ENCODE measurements around the gene MAP3K14.

MAP3K14 gene

DNA sequence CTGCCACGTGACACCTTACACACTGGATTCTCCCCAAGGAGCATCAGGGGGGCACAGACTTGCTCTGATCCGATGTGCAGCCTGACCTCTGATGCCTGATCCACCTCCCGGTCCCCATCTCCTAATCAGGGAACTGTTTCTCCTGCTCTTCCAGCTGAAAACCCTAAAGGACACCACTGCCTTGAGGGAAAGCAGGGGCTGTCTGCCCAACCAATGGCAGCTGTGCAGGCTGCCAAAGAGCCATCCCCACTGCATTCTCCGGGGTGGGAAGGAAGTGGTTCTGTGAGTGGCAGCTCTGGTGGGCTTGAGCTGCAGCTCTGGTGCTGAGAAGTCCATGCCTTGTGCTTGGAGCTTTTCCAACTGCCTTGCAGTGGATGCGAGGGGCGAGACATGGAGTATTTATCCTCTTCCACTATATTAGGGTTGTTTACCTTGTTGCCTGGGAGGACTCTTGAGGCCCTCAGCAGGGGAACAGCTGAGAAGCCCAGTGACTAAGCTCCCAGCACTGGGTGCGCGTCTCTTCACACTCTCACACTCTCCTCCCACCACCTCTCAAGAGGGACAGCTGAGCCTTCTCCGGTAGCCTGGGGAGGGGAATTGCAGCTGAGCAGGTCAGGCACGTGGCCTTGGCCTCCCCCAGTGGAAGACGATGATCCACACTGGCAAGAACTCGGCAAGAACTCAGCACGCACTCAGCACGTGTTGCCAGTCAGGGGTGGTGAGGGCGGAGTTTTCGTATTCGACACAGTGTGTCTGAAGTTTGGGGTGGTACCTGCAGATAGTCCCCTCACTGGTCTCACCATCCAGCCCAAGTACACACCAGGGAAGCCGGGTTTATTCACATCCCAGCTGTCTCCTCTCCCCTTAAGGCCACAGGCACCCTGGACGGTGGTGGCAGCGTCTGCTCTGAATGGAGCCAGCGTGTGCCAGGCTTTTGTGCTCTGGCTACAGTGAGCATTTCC is 33.9 kb downstream of the MAP3K14 start:
- Mint-ChIP-seq H3K9me3 (no peaks in the 10 kb centered on the region), H3K4me1 (peaks cover 8% of the 10 kb centered on the region), H3K27me3 (no peaks in the 10 kb centered on the region), H3K36me3 (peaks cover 41% of the 10 kb centered on the region), H3K4me3 (no peak overlapping the region), H3K27ac (no peak overlapping the region)
- no peak for DNase-seq
- CTCF ChIA-PET = interaction anchor here (0.9 to 3.4 kb wide), 8 partner anchors 12 to 147 kb away, joined by 3 to 18 read pairs (median 4); partner anchors contain the start of genes ACBD4 and MAP3K14

DNA sequence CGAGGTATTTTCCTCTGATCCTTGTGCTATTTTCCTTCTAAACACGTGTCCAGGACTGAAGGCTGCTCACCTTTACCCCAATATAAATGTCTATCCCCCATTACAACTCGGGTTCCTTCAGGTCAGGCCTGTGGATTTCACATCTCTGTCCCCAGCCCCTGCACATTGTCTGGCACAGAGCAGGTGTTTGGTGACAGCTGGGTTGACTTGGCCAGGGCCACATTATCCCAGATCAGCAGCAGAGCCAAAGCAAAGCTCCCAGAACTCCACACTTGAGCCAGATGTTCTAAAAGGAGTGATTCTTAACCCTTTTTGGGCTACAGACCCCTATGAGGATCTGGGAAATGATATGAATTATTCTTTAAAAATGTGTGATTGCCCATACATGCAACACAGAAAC is 36.9 kb downstream of the MAP3K14 start:
- H3K4me1 Mint-ChIP-seq = peaks cover 16% of the 10 kb centered on the region
- H3K9me3 Mint-ChIP-seq = no peaks in the 10 kb centered on the region
- no peak overlapping the region for H3K27ac Mint-ChIP-seq
- no peak for DNase-seq
- peaks cover 31% of the 10 kb centered on the region for H3K36me3 Mint-ChIP-seq
- CTCF ChIA-PET = interaction anchor here (1.9 kb wide), 1 partner anchor 108 kb away, joined by 5 read pairs; no protein-coding TSS in a partner anchor
- H3K27me3 Mint-ChIP-seq = no peaks in the 10 kb centered on the region
- H3K4me3 Mint-ChIP-seq = no peak overlapping the region

DNA sequence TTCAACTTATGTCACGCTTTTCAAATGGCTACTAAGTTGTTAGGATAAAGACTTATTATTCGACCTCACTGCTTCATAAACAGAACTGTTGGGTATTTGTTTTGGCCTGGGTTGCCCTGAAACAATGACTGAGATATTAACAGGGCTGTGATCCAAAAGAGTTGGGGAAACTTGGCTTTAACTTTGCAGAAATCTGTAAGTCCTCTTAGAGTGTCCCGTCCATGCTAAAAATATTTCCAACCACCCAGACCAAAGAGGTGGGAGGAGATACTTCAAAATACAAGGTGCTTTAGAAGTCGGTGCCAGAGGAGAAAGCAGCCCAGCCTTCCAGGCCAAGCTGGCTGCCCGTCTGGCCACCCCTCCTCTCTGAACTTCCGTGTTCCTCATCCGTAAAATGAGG is 38.8 kb downstream of the MAP3K14 start:
- Mint-ChIP-seq H3K27ac (no peak overlapping the region), H3K27me3 (no peaks in the 10 kb centered on the region), H3K9me3 (no peaks in the 10 kb centered on the region), H3K4me1 (peaks cover 16% of the 10 kb centered on the region), H3K36me3 (peaks cover 23% of the 10 kb centered on the region), H3K4me3 (no peak overlapping the region)
- DNase-seq = no peak
- CTCF ChIA-PET = interaction anchor here (0.8 to 4.6 kb wide), 28 partner anchors 11 to 143 kb away, joined by 3 to 116 read pairs (median 4); partner anchors contain the start of genes ACBD4 and MAP3K14

DNA sequence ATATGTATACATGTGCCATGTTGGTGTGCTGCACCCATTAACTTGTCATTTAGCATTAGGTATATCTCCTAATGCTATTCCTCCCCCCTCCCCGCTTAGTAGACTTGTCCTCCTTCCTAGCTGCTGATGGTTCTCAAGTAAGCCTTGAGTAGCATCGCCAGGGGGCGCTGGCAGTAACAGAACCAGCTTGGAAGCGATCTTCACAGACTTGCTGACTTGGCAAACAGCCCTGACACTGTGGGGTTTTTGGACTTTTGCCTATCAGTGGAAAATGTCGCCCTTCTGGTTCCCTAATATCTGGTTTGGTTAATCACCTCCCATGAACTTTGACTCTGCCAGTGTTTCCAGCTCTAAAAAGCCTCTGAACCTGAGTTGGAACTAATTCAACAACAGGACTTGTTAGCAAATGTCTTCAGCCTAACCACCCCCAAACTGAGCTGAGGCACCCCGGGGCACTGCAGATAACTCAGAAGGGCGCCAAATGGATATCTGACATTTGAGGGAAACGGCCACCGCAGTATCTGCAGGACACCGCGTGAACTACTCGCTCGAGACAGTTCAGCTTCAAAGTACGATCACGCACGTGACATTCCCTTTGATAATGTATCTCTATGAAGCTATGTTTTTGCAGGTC is 39.5 kb downstream of the MAP3K14 start:
- Mint-ChIP-seq H3K9me3 (no peaks in the 10 kb centered on the region), H3K27me3 (no peaks in the 10 kb centered on the region)
- CTCF ChIA-PET = interaction anchor here (0.7 to 4.6 kb wide), 39 partner anchors 10 to 151 kb away, joined by 3 to 116 read pairs (median 4); partner anchors contain the start of genes ACBD4 and MAP3K14

DNA sequence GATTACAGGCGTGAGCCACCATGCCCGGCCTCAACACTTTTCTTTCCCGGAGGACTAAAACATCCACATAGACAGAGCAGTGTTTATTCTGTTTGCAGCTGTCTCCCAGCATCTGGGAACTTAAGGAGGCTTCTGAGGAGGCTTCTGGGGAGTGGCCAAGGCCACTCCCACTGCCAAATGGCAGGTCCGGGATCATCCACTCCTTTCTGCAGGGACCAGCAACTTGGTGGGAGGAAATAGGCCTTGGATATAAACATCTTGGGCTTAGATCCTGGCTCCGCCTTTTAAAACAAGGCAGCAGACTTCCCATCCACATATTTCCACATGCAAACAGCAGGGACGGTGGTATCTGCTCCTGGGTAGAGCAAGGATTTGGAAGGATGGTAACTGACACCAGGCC is 40.8 kb downstream of the MAP3K14 start:
- no peak overlapping the region for H3K27ac Mint-ChIP-seq
- DNase-seq = no peak
- H3K4me3 Mint-ChIP-seq = no peak overlapping the region

More for the DNA sequence above, 39.5 kb downstream of the MAP3K14 start:
- Mint-ChIP-seq H3K4me1 (peaks cover 16% of the 10 kb centered on the region), H3K4me3 (no peak overlapping the region), H3K27ac (no peak overlapping the region), H3K36me3 (peaks cover 23% of the 10 kb centered on the region)
- DNase-seq = peak; percentile 95

DNA sequence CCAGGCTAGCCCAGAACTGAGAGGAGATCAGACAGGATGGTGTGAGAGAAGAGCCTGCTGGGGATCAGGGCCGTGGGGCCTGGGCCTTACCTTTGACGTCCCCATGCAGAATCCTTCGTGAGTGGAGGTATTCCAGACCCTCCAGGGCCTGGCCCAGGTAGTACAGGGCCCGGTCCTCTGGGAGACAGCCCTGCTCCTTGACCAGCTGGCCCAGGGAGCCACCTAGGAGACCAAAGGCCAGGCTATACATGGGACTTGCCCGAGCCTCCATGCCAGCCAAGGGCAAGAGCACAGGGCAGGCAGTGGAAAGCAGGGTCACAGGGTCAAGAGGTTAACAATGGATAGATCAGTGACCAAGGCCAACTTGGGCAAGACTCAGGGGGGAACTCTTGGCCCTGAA is 42.8 kb downstream of the MAP3K14 start:
- Mint-ChIP-seq H3K4me1 (peaks cover 10% of the 10 kb centered on the region), H3K27me3 (no peaks in the 10 kb centered on the region), H3K36me3 (peaks cover 34% of the 10 kb centered on the region), H3K27ac (no peak overlapping the region), H3K9me3 (no peaks in the 10 kb centered on the region), H3K4me3 (no peak overlapping the region)
- no peak for DNase-seq
- CTCF ChIA-PET = interaction anchor here (1.8 to 4.7 kb wide), 2 partner anchors 54 to 120 kb away, joined by 4 to 41 read pairs; no protein-coding TSS in a partner anchor

More for the DNA sequence above, 40.8 kb downstream of the MAP3K14 start:
- H3K36me3 Mint-ChIP-seq = peaks cover 24% of the 10 kb centered on the region
- no peaks in the 10 kb centered on the region for H3K27me3 Mint-ChIP-seq
- no peaks in the 10 kb centered on the region for H3K9me3 Mint-ChIP-seq
- H3K4me1 Mint-ChIP-seq = peaks cover 16% of the 10 kb centered on the region
- CTCF ChIA-PET = interaction anchor here (0.9 to 4.6 kb wide), 15 partner anchors 9 to 122 kb away, joined by 3 to 116 read pairs (median 7); partner anchors contain the start of gene MAP3K14

DNA sequence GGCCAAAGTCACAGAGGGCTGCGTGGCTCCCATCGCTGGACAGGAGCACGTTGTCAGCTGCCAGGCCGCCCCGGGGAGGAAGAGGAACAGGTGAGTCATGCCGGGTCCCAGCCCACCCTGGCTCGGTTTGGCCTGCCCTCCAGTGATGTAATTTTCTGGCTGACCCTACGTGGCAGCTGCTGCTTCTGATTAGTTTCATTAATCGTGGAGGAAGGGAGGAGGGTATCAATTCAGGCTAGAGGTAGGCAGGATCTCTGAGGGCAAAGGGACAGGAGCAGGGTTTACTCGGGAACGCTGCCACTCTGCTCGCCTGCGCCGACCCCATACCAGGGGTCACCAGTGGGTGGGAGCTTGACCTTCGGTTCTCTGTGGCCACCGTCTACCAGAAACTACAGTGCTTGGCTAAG is 43.3 kb downstream of the MAP3K14 start:
- peaks cover 9% of the 10 kb centered on the region for H3K4me1 Mint-ChIP-seq
- no peaks in the 10 kb centered on the region for H3K9me3 Mint-ChIP-seq
- CTCF ChIA-PET = interaction anchor here (4.7 kb wide), 1 partner anchor 54 kb away, joined by 41 read pairs; no protein-coding TSS in a partner anchor
- no peak for DNase-seq
- H3K36me3 Mint-ChIP-seq = peaks cover 35% of the 10 kb centered on the region
- no peak overlapping the region for H3K27ac Mint-ChIP-seq
- H3K4me3 Mint-ChIP-seq = no peak overlapping the region
- H3K27me3 Mint-ChIP-seq = no peaks in the 10 kb centered on the region

DNA sequence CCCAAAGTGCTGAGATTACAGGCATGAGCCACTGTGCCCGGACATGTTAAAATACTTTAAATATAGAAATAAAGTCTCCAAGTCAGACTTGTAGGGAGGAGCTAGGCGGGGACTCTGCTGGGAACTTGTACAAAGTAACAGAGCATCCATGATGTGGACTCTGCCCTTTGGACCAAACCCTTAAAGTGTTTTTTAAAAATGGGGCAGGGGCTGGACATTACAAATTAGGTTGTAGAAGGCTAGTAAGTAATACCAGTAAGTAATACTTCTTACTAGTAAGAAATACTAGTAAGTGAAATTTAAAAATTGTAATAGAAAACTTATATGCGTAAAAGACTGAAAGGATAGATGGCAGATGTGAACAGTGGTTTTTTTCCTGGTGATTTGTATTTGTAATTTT is 45.2 kb downstream of the MAP3K14 start:
- no peak overlapping the region for H3K4me3 Mint-ChIP-seq
- H3K27ac Mint-ChIP-seq = no peak overlapping the region
- no peaks in the 10 kb centered on the region for H3K27me3 Mint-ChIP-seq
- no peak for DNase-seq
- no peaks in the 10 kb centered on the region for H3K9me3 Mint-ChIP-seq
- no peaks in the 10 kb centered on the region for H3K4me1 Mint-ChIP-seq
- CTCF ChIA-PET = interaction anchor here (0.6 to 4.7 kb wide), 8 partner anchors 17 to 136 kb away, joined by 3 to 41 read pairs (median 6); partner anchors contain the start of gene ACBD4
- peaks cover 48% of the 10 kb centered on the region for H3K36me3 Mint-ChIP-seq

DNA sequence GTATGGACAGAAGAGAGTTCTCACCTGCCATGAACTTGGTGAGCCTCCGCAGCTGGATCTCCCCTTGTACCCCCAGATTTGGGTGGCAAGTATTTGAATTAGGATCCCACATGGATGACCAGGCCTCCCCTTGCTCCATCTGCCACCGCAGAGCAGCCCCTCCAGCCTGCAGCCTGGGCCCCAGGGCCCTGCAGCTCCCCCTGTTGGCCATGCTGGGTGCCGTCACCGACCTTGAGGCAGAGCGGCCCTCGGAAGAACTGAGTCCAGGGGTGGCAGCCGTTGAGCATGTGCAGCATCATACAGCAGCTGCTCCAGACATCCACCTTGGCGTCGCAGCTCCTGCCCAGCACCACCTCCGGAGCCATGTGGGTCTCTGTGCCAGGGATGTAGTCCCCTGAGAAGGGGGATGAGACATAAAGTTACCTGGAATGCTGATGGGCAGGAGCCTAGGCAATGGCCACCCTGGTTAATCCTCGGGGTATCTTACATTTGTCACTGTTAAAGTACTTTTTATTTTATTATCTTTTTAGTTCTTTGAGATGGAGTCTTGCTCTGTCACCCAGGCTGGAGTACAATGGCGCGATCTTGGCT is 45.9 kb downstream of the MAP3K14 start:
- no peak overlapping the region for H3K4me3 Mint-ChIP-seq
- H3K27me3 Mint-ChIP-seq = no peaks in the 10 kb centered on the region
- no peaks in the 10 kb centered on the region for H3K4me1 Mint-ChIP-seq
- H3K9me3 Mint-ChIP-seq = no peaks in the 10 kb centered on the region
- CTCF ChIA-PET = interaction anchor here (1.2 to 4.7 kb wide), 8 partner anchors 13 to 136 kb away, joined by 4 to 41 read pairs (median 6); partner anchors contain the start of gene ACBD4
- DNase-seq = peak; percentile 71
- H3K36me3 Mint-ChIP-seq = peaks cover 50% of the 10 kb centered on the region
- peak overlapping the region; percentile 37 for H3K27ac Mint-ChIP-seq

DNA sequence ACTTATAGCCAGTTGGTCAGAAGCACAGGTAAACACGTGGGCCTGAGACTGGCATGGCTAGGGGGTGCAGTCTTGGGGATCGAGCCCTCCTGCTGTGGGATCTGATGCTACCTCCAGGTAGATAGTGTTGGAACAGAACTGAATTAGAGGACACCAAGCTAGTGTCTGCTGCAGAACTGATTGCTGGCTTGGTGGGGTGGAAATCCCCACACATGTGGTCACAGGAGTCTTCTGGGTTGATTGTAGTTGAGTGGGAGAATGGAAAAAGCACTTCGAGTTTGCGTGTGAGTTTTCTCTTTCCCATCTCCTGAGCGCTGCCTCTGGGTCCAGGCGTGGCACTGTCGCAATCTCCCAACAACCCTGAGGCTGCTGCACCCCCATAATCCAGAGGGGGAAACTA is 46.9 kb downstream of the MAP3K14 start:
- no peaks in the 10 kb centered on the region for H3K4me1 Mint-ChIP-seq
- CTCF ChIA-PET = interaction anchor here (1.3 to 5.6 kb wide), 4 partner anchors 13 to 51 kb away, joined by 5 to 39 read pairs (median 10); no protein-coding TSS in a partner anchor
- H3K36me3 Mint-ChIP-seq = peaks cover 53% of the 10 kb centered on the region
- H3K4me3 Mint-ChIP-seq = no peak overlapping the region
- H3K27me3 Mint-ChIP-seq = no peaks in the 10 kb centered on the region
- DNase-seq = no peak
- H3K9me3 Mint-ChIP-seq = no peaks in the 10 kb centered on the region
- H3K27ac Mint-ChIP-seq = no peak overlapping the region

DNA sequence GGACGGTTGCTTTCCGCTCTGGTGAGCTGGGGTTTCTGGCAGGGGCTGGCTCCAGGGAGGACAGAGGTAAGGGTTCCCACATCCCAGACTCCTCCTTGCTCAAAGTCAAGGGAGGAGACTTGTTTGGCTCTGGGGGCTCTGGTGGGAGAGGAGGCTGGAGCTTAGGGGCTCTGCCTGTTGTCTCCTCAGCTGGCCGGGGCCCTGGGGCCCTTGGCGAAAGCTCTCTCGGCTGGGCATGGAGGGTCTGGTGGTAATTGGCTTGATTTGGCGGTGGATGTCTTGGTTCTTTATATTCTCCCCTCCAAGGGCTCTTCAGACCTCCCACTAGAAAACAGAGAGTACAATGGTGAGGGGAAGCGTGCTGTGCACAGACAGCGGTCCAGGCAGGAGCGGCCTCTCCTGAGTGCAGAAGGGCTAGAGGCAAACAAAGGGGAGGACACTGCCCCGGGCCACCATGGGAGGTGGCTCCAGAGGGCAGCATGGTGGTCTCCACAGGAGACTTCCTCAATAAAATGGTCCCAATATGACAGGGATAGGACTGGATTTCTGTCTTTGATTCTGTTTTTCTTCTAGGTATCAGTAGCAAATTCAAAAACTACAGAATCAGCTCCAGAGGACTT is 49.3 kb downstream of the MAP3K14 start:
- Mint-ChIP-seq H3K9me3 (no peaks in the 10 kb centered on the region), H3K27me3 (no peaks in the 10 kb centered on the region), H3K4me1 (peaks cover 7% of the 10 kb centered on the region), H3K36me3 (peaks cover 52% of the 10 kb centered on the region), H3K4me3 (no peak overlapping the region), H3K27ac (peak overlapping the region; percentile 64)
- DNase-seq = no peak
- CTCF ChIA-PET = interaction anchor here (1.4 to 5.6 kb wide), 3 partner anchors 9 to 118 kb away, joined by 3 to 39 read pairs (median 16); no protein-coding TSS in a partner anchor

DNA sequence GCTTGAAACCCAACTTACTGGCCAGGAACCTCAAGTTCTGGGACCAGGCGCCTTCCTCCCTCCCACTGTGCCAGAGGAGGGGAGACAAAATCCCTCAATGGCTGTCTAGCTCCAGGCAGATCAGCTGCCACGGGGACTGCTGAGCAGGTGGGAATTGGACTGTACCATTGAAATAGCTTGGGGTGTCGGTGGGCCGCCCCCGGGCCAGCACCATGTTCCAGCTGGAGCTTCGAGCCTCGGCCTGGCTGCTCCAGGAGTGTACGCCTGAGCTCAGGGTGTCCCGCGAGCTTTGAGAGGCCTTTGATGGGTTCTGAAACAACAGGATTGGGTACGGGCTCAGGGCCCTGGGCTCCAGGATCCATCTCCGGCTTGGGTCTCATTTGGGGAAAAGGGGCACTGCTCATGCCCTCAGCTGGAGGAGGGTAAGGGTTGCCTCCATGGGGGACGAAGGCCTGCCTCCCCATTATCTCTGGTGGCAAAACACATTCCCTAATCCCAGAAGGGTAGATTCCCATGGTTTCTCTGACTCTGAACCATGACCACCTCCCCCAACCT is 50.4 kb downstream of the MAP3K14 start:
- peaks cover 49% of the 10 kb centered on the region for H3K36me3 Mint-ChIP-seq
- H3K27me3 Mint-ChIP-seq = no peaks in the 10 kb centered on the region
- DNase-seq = no peak
- H3K4me1 Mint-ChIP-seq = peaks cover 16% of the 10 kb centered on the region
- H3K4me3 Mint-ChIP-seq = no peak overlapping the region
- H3K9me3 Mint-ChIP-seq = no peaks in the 10 kb centered on the region
- no peak overlapping the region for H3K27ac Mint-ChIP-seq
- CTCF ChIA-PET = interaction anchor here (1.4 to 5.6 kb wide), 3 partner anchors 10 to 119 kb away, joined by 3 to 39 read pairs (median 16); no protein-coding TSS in a partner anchor

DNA sequence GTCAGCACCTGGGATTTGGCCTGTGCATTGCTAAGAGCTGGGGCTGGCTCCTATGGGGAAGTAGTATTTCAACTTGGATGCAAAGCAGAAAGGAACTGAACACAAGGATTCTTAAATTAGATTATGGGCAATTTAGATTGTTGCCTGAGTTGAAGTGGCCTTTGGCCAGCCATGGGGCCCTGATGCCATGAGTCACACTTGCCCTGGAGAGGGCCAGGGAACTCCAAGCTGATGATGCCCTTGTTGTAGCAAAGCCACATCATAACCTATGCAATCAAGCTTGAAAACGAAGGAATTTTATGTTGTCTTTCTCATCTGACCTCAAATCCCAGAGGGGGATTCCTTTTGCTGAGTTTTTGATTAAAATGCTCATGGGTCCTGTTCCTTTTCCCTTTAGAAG is 51.0 kb downstream of the MAP3K14 start:
- Mint-ChIP-seq H3K9me3 (no peaks in the 10 kb centered on the region), H3K27me3 (no peaks in the 10 kb centered on the region), H3K27ac (peak overlapping the region; percentile 62), H3K36me3 (peaks cover 46% of the 10 kb centered on the region), H3K4me1 (peaks cover 21% of the 10 kb centered on the region), H3K4me3 (no peak overlapping the region)
- DNase-seq = no peak
- CTCF ChIA-PET = interaction anchor here (1.4 to 5.6 kb wide), 3 partner anchors 11 to 120 kb away, joined by 3 to 39 read pairs (median 16); no protein-coding TSS in a partner anchor

Measured in activated naive CD4-positive, alpha-beta T cell treated with anti-CD3 and anti-CD28 coated beads, Interleukin-2, amount 10 ng/mL, durations not matched to agents 7 days and 5 days (primary cell).